Neural crest cell (in vitro differentiated cells): ENCODE results near the gene CD83. TPM values are rescaled to one million over a fixed set of nuclear protein-coding genes. Genes with fewer than 3 reads are reported as not detected.

ENCODE experiments used
- DNase-seq: peaks from one replicate; pipeline ENCODE4 v3.0.0; 2021; ENCODE audit warnings: low read depth, mixed read lengths, low spot score
- H3K27ac Mint-ChIP-seq: one replicate; pipeline ENCODE4 v1.8.0; 2021; ENCODE audit warnings: mild to moderate bottlenecking, mixed read lengths; ENCODE audit not compliant: unreplicated experiment
- H3K27me3 Mint-ChIP-seq: 2 replicates; pipeline ENCODE4 v1.8.0; 2021; ENCODE audit warnings: low read depth, mild to moderate bottlenecking, mixed read lengths
- H3K36me3 Mint-ChIP-seq: 2 replicates; pipeline ENCODE4 v1.8.0; 2021; ENCODE audit warnings: low read depth, mild to moderate bottlenecking, mixed read lengths
- H3K4me1 Mint-ChIP-seq: 2 replicates; pipeline ENCODE4 v1.8.0; 2021; ENCODE audit warnings: mixed read lengths
- H3K4me3 Mint-ChIP-seq: one replicate; pipeline ENCODE4 v1.8.0; 2021; ENCODE audit warnings: mild to moderate bottlenecking, mixed read lengths
- H3K9me3 Mint-ChIP-seq: 2 replicates; pipeline ENCODE4 v1.8.0; 2021; ENCODE audit warnings: mixed read lengths
- total RNA-seq: library from RNA; stranded (reverse); gene quantifications from 2 replicates; pipeline ENCODE4 v1.2.1, GENCODE V29; 2021
- TF ChIP-seq, protein P1 (sequence below): fragments of 200-600 bp; sonication (generic); conservative IDR thresholded peaks from 2 replicates; pipeline ENCODE4 v1.5.0; 2021; ENCODE audit warnings: antibody characterized with exemption, mild to moderate bottlenecking

Gene CD83
- total RNA-seq, 1 donor from 2014 or later: 7.9 TPM

DNA sequence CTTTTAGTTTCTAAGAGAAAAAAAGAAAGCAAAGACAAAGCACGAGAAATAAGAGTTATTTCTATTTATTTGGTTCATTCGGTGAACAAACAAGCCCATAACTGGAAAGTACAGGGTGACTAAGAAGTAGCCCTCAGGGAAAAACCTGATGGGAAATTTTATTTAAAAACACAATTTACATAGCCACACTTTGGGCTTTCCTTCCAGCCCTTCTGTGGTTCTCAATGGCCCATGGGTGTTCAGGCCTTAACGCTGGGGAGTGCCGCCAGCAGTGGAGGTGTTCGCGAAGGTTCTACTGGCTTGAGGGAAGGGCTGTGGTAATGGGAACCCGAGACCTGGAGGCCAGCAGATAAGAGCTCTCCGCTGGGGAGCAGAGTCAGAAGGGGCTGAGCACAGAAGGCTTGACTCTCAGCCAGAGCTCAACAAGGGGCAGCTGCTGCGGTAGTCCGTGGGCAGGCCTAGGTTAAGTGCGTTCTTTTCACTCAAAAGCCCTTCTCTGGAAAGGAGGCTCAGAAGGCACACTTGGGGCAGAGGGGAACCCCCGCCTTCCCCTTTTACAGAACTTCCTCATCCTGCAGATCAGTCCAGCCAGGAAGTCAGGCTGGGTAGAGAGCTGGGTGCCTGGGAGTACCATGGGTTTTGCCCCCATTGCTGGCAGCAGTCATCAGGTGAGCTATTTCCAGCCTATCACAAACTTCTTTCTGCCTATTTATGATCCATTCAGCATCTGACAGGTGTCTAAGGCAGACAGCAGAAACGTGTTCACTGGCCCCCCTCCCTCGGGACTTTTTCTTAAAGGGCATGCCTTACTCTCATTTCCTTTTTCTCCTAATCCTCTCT lies 8.8 kb upstream of the CD83 start:
- no peak for DNase-seq
- no peak overlapping the region for H3K4me3 Mint-ChIP-seq
- no peaks in the 10 kb centered on the region for H3K27me3 Mint-ChIP-seq
- peaks cover 7% of the 10 kb centered on the region for H3K9me3 Mint-ChIP-seq
- TF ChIP-seq, protein P1, sequence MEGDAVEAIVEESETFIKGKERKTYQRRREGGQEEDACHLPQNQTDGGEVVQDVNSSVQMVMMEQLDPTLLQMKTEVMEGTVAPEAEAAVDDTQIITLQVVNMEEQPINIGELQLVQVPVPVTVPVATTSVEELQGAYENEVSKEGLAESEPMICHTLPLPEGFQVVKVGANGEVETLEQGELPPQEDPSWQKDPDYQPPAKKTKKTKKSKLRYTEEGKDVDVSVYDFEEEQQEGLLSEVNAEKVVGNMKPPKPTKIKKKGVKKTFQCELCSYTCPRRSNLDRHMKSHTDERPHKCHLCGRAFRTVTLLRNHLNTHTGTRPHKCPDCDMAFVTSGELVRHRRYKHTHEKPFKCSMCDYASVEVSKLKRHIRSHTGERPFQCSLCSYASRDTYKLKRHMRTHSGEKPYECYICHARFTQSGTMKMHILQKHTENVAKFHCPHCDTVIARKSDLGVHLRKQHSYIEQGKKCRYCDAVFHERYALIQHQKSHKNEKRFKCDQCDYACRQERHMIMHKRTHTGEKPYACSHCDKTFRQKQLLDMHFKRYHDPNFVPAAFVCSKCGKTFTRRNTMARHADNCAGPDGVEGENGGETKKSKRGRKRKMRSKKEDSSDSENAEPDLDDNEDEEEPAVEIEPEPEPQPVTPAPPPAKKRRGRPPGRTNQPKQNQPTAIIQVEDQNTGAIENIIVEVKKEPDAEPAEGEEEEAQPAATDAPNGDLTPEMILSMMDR: no peak
- H3K36me3 Mint-ChIP-seq: peaks cover 2% of the 10 kb centered on the region
- H3K27ac Mint-ChIP-seq: peak overlapping the region; percentile 62
- no peaks in the 10 kb centered on the region for H3K4me1 Mint-ChIP-seq

DNA sequence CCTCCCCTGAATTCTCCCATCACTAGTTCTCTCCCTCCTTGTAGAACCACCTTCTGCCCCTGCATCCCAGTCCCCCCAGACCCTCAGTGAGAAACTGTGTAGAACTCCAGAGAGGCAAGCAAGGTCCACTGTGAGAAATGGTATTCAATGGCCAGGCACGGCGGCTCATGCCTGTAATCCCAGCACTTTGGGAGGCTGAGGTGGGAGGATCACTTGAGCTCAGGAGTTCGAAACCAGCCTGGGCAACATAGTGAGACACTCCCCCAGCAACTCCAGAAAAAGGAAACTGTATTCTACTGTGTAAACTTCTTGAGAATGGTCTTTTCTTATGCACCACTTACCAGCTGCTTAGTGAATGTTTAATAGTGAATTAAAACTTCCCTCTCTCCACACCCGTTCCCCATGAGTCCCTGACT lies 8.2 kb upstream of the CD83 start:
- TF ChIP-seq, protein P1: no peak
- DNase-seq: no peak
- Mint-ChIP-seq H3K27ac (no peak overlapping the region), H3K4me1 (no peaks in the 10 kb centered on the region), H3K27me3 (peaks cover 2% of the 10 kb centered on the region), H3K4me3 (no peak overlapping the region), H3K9me3 (peaks cover 7% of the 10 kb centered on the region), H3K36me3 (peaks cover 2% of the 10 kb centered on the region)

DNA sequence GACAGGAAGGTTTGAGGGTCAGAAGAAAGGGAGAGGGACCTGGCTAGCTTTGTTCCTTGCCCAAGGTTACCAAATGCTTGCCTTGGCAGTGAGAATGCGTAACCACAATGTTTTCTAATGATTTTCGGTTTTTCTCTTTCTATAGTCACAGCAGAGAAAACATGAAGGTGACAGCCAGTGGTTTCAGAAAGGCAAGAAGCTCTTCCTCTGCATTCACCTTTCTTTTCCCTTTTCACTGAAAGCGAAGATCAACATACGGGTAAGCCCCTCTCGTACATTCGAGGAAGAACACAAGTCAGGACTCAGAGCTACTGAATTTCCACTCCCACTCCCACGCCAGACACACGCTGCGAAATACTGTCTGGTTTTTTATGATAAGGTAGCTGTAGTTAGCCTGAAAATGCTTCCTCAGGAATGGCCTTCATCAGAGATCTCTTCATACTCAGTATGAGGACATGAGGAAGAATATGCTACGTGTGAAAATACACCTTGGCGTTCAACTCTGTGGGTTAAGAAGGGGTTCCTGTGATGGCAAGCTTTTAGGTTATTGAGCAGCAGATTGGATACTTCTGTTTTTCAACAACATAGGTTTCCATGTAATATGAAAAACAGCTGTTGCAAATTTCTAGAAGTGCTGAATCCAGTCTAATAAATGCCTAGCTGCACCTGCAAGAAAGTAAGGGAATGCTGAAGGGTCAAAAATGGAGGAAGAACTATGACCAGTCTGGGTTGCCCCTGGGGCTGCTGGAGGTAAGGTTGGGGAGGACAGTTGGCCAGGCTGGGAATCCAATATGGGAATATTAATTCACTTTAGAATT lies 7.4 kb upstream of the CD83 start:
- peaks cover 7% of the 10 kb centered on the region for H3K9me3 Mint-ChIP-seq

DNA sequence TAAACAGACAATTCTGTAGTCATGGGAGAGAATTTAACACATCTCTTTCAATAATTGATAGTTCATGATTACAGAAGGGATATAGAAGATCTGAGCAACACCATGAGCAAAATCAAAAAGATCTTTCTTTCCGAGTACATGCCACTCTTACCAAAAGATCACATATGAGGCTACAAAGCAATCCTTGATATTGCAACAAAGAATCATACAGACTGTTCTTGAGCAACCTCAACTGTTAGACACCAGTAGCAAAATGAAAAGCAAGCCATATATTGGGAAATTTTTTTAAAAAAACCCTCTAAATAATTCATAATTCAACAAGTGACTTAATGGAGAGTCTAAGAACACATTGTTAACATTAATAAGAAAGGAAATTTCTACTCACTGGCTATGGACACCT lies 3.6 kb upstream of the CD83 start:
- TF ChIP-seq, protein P1: no peak

More for the DNA sequence above, 7.4 kb upstream of the CD83 start:
- H3K4me1 Mint-ChIP-seq: no peaks in the 10 kb centered on the region
- H3K4me3 Mint-ChIP-seq: no peak overlapping the region
- H3K36me3 Mint-ChIP-seq: peaks cover 2% of the 10 kb centered on the region
- no peak overlapping the region for H3K27ac Mint-ChIP-seq
- TF ChIP-seq, protein P1: no peak
- peaks cover 2% of the 10 kb centered on the region for H3K27me3 Mint-ChIP-seq
- no peak for DNase-seq

DNA sequence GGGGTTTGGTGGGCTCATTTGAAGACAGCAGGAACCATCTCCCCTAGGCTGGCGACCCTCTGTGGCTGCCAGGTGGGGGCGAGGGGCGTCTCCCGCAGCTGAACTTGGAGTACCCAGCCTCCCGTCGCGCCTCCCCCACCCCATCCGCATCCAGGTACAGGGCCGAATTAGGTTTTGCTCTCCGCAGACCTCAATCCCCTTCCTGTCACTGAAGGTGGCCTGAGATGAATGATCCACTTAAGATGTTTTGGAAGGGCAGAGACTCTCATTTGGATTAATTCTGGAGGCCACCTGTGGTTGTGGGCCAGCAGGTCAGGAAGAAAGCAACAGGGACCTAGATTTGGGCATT lies 493 bp downstream of the CD83 start:
- Mint-ChIP-seq H3K27me3 (peaks cover 21% of the 10 kb centered on the region), H3K27ac (no peak overlapping the region), H3K4me3 (peak overlapping the region; percentile 95), H3K4me1 (peaks cover 14% of the 10 kb centered on the region), H3K36me3 (peaks cover 3% of the 10 kb centered on the region), H3K9me3 (peaks cover 3% of the 10 kb centered on the region)
- no peak for DNase-seq
- TF ChIP-seq, protein P1: no peak

More for the DNA sequence above, 3.6 kb upstream of the CD83 start:
- H3K27me3 Mint-ChIP-seq: peaks cover 21% of the 10 kb centered on the region
- no peaks in the 10 kb centered on the region for H3K9me3 Mint-ChIP-seq
- no peak overlapping the region for H3K27ac Mint-ChIP-seq
- no peak for DNase-seq
- H3K4me1 Mint-ChIP-seq: peaks cover 14% of the 10 kb centered on the region
- no peaks in the 10 kb centered on the region for H3K36me3 Mint-ChIP-seq
- no peak overlapping the region for H3K4me3 Mint-ChIP-seq
